Activated T-helper 1 cell treated with anti-CD3 and anti-CD28 coated beads, Interleukin-12 subunit alpha, Interleukin-12 subunit beta, Interleukin-2, Interleukin-4 antibody, amounts not matched to agents 30 ng/mL and 10 ng/mL and 1 ng/mL, durations not matched to agents 14 hours and 24 hours and 36 hours (primary cell): ENCODE measurements around the gene IRF4. TPM values are rescaled to one million over a fixed set of nuclear protein-coding genes. Genes with fewer than 3 reads are reported as not detected.

ENCODE experiments used
- DNase-seq: peaks from one replicate; pipeline ENCODE4 v3.0.0; 2021; ENCODE audit warnings: low spot score
- H3K27ac Mint-ChIP-seq: one replicate; pipeline ENCODE4 v1.8.0; 2021; ENCODE audit warnings: mild to moderate bottlenecking, mixed read lengths
- H3K27me3 Mint-ChIP-seq: one replicate; pipeline ENCODE4 v1.8.0; 2022; ENCODE audit warnings: mild to moderate bottlenecking, moderate library complexity, mixed read lengths; ENCODE audit not compliant: insufficient read depth
- H3K36me3 Mint-ChIP-seq: one replicate; pipeline ENCODE4 v1.8.0; 2021; ENCODE audit warnings: low read depth, mixed read lengths
- H3K4me1 Mint-ChIP-seq: one replicate; pipeline ENCODE4 v1.8.0; 2021; ENCODE audit warnings: low read depth, mixed read lengths
- H3K4me3 Mint-ChIP-seq: one replicate; pipeline ENCODE4 v1.8.0; 2021; ENCODE audit warnings: mild to moderate bottlenecking, moderate library complexity, mixed read lengths
- H3K9me3 Mint-ChIP-seq: one replicate; pipeline ENCODE4 v1.8.0; 2021; ENCODE audit warnings: mixed read lengths
- intact Hi-C: fragments of 100-400 bp; cut with micrococcal nuclease; formaldehyde crosslinking; loops from one replicate; pipeline ENCODE4 v1.15.1; 2024
- total RNA-seq: library from RNA; stranded (reverse); gene quantifications from 2 replicates; pipeline ENCODE4 v1.2.3, GENCODE V29; 2022

The IRF4 gene
- total RNA-seq, 1 donor from 2014 or later: 911 TPM

DNA sequence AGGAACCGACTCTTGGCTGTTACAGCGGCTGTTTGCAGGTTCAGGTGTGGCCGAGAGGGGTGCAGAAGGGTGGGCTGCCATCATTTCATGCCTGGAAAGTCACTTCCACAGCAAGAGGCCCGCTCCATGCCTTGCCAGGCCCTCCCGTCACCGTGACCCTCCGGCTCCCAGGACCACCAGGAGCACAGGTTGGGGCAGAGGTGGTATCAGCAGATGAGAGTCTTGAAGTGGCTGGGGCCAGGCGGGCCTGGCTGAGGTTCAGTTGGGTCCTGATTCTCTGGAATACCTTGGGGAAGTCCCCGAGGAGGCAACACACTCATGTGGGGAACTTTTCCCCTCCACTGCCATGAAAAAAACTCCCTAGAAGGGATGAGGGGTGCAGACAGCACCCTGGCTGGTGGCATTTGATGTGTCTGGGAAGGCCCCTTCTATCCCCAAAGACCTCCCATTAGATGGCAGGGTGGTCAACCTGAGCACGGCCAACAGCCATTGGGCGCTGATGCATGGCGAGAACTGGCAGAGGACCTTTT lies 34.2 kb upstream of the IRF4 start:
- Mint-ChIP-seq H3K9me3 (peaks cover under 1% of the 10 kb centered on the region), H3K36me3 (no peaks in the 10 kb centered on the region), H3K27me3 (no peaks in the 10 kb centered on the region), H3K27ac (no peak overlapping the region), H3K4me3 (no peak overlapping the region), H3K4me1 (peaks cover 4% of the 10 kb centered on the region)
- no peak for DNase-seq
- intact Hi-C loops: no loop called here

DNA sequence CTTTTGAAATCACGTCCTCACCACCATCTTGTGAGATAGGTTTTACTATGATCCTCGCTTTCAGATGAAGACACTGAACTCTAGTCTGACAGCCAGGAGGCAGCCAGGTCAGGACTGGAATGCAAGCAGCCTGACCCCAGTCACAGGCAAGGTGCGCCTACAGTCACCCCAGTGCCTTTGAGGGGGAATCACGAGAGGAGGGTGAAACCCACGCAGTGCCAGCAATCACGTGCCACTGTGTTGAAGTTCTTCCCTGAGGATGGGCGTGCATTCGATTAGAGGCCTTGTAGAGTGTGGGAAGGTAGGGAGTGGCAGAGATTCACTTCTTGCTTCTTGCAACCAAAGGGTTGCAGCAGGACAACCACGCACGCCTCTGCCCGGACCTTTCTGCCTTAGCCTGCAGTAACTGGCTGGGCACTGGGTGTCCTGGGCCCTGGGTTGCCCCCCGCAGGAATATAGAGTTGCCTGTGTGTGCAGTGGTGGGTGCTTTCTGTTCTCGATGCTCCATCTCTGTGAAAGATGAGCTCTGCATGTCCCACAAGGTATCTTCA lies 33.7 kb upstream of the IRF4 start:
- H3K27ac Mint-ChIP-seq: no peak overlapping the region

DNA sequence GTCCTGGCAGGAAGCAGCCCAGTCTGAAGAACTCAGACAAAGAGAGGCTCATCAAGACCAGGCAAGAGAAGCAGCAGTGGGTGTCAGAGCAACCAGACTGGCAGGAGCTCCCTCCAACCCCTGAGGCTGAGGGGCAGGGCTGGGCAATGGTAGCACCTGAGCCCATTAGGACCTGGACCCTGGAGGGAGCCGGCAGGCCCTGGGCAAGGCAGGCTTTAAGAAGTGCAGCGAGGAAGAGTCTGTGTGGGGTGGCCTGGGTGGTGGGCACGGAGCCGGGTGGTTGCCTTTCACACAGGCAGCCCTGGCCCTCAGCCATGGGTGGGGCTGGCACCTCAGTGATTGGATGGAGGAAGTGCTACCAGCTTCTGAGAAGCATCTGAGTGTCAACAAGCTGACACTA lies 33.1 kb upstream of the IRF4 start:
- no peak overlapping the region for H3K4me3 Mint-ChIP-seq
- H3K9me3 Mint-ChIP-seq: peaks cover 6% of the 10 kb centered on the region
- H3K4me1 Mint-ChIP-seq: peaks cover 4% of the 10 kb centered on the region
- no peak for DNase-seq
- H3K27ac Mint-ChIP-seq: peak overlapping the region; percentile 11
- intact Hi-C loops: no loop called here
- H3K36me3 Mint-ChIP-seq: no peaks in the 10 kb centered on the region
- H3K27me3 Mint-ChIP-seq: no peaks in the 10 kb centered on the region

More for the DNA sequence above, 33.7 kb upstream of the IRF4 start:
- H3K4me1 Mint-ChIP-seq: peaks cover 4% of the 10 kb centered on the region
- H3K27me3 Mint-ChIP-seq: no peaks in the 10 kb centered on the region
- intact Hi-C loops: no loop called here
- no peaks in the 10 kb centered on the region for H3K36me3 Mint-ChIP-seq
- no peak for DNase-seq
- no peak overlapping the region for H3K4me3 Mint-ChIP-seq
- H3K9me3 Mint-ChIP-seq: peaks cover 6% of the 10 kb centered on the region

DNA sequence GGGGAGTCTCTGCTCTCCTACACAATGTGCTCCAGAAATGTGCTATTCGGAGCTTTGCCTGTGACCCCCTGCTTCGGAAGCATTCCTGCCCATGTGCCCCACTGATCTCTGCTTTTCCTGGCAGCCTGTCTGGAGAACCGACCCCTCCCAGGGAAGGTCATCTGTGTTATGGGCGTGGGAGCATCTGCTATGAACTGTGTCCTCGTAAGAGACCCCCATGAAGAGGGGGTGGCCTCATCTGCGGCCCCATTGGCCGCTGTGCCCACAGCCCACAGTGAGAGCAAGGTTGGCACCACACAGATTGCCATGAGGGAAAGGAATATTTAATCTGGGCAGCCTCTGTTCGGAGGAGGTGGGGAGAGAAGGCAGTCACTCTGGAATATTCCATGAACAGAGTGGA lies 32.7 kb upstream of the IRF4 start:
- intact Hi-C loops: no loop called here

DNA sequence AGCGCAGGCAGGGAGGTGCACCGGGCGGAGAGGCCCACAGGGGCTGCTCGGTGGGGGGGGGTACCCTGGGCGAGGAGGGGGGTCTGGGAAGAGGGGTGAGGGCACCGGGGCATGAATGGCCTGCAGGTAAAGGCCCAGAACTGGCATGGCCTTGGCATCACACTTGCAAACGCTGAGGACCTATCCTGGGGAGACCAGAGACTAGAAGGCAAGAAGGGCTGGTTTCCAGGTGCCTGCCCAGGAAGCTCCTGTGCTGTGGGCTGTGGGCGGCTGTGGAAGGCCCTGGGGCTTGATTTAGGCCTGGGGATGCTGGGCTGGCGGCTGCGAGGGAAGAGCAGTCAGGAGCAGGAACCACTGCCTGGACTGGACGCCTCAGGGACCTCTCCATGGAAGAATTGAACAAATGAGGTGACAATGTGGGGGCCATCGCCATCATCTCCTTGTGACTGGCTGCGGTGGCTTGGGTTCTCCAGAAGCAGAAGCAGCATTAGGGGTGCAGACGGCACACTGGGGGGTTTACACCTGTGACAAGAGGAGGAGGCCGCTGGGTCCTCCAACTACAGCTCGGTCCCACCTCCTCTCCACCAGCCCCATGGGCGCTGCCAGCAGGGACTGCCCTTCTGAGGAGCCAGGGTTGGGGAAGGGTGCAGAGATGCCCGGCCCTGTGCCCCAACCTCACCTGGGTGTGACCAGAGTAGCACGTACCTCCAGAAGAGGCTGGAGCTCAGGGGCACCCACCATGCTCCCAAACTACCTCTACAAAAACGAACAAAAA lies 32.1 kb upstream of the IRF4 start:
- Mint-ChIP-seq H3K27me3 (peaks cover 3% of the 10 kb centered on the region), H3K9me3 (peaks cover 6% of the 10 kb centered on the region)
- intact Hi-C loops: no loop called here

More for the DNA sequence above, 32.7 kb upstream of the IRF4 start:
- no peaks in the 10 kb centered on the region for H3K27me3 Mint-ChIP-seq
- peaks cover 6% of the 10 kb centered on the region for H3K9me3 Mint-ChIP-seq
- peak overlapping the region; percentile 26 for H3K27ac Mint-ChIP-seq
- peaks cover 4% of the 10 kb centered on the region for H3K4me1 Mint-ChIP-seq
- no peak for DNase-seq
- H3K36me3 Mint-ChIP-seq: no peaks in the 10 kb centered on the region
- no peak overlapping the region for H3K4me3 Mint-ChIP-seq

DNA sequence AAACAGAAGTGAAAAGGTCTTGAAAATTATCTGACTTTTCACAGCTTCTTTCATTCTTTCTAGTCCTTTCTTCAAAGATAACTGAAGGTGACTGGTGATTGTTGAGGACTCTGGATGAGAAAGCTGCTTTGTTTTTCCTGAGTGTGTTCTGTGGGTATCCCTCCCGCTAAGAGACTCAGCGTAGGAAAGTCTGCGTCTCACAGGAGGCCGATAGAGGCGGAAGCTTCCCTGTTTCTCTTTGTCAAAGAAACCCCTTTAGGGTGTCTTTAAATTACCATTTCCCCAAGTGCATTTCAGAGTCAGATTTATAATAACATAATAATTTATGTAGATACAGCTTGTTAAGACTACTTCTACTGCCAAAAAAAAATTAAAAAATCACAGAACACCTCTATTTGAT lies 31.2 kb upstream of the IRF4 start:
- Mint-ChIP-seq H3K4me3 (no peak overlapping the region), H3K4me1 (peaks cover 4% of the 10 kb centered on the region), H3K36me3 (peaks cover 2% of the 10 kb centered on the region), H3K27me3 (peaks cover 3% of the 10 kb centered on the region), H3K27ac (no peak overlapping the region), H3K9me3 (peaks cover 6% of the 10 kb centered on the region)
- no peak for DNase-seq
- intact Hi-C loops: no loop called here

More for the DNA sequence above, 32.1 kb upstream of the IRF4 start:
- Mint-ChIP-seq H3K27ac (no peak overlapping the region), H3K4me1 (peaks cover 4% of the 10 kb centered on the region), H3K36me3 (peaks cover 2% of the 10 kb centered on the region), H3K4me3 (no peak overlapping the region)
- no peak for DNase-seq

DNA sequence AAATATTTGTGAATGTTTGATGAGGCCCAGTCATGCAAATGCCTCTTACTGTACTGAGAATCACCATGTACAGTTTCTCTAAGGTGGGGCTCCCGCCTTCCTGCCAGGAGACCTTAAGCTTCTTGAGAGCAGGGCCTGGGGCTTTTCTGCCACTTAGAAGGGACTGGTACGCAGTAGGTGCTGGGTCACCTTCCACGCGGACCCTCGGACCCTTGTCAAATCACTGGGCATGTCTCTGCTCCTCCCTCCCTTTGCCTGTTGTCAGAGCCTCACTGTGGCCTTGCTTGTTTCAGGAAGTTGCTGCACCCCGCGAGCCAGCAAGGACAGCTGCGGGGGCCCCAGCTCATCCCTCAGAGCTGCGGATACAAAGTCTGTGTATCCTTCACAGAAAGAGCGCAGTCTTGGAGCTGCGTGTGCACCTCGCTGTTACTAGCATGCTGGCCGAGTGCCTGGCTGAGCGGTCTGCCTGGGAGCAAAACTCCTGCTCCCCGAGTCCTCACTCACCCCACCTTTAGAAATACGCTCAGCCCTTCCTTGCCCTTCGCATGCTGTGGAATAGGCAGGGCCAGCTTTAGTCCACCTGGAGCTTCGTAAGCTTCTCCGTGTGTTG lies 30.7 kb upstream of the IRF4 start:
- no peak overlapping the region for H3K4me3 Mint-ChIP-seq
- no peak overlapping the region for H3K27ac Mint-ChIP-seq
- H3K27me3 Mint-ChIP-seq: peaks cover 7% of the 10 kb centered on the region

DNA sequence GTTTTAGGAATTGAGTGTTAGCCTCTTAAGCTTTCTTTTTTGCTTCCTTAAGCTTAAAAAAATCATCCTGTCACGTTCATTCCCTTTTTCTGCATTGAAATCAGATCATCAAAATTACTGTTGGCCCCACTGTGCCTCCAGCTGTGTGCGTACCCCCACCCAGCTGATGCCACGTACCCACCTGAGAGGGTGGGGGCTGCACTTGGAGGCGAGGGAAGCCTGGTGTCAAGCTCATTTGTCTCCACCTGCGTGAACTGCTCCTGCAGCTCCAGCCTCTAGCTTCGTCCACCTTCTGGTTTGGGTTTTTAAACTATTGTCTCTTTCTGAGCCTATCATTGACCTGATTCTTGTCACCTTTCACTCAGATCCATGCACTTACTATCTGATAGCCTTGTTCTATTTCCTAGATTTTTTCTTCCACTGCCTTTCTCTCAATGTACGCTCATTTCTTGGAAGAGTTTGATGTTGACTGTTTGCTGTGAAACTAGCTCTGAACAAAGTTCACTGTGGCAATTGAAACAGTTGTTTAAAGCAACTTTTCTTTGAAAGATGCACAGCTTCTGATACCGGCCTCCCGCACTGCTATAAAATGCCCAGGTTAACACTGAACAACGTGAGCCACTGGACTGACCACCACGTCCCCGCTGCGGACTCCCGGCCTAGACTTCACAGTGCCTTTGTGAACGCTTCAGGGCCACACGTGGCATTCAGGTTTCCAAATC lies 30.0 kb upstream of the IRF4 start:
- no peak overlapping the region for H3K27ac Mint-ChIP-seq
- peaks cover 11% of the 10 kb centered on the region for H3K27me3 Mint-ChIP-seq
- H3K4me3 Mint-ChIP-seq: no peak overlapping the region
- intact Hi-C loops: no loop called here
- H3K9me3 Mint-ChIP-seq: peaks cover 6% of the 10 kb centered on the region
- peaks cover 2% of the 10 kb centered on the region for H3K36me3 Mint-ChIP-seq
- H3K4me1 Mint-ChIP-seq: peaks cover 4% of the 10 kb centered on the region
- DNase-seq: no peak

More for the DNA sequence above, 30.7 kb upstream of the IRF4 start:
- H3K9me3 Mint-ChIP-seq: peaks cover 6% of the 10 kb centered on the region
- H3K4me1 Mint-ChIP-seq: peaks cover 4% of the 10 kb centered on the region
- no peak for DNase-seq
- H3K36me3 Mint-ChIP-seq: peaks cover 2% of the 10 kb centered on the region
- intact Hi-C loops: no loop called here

DNA sequence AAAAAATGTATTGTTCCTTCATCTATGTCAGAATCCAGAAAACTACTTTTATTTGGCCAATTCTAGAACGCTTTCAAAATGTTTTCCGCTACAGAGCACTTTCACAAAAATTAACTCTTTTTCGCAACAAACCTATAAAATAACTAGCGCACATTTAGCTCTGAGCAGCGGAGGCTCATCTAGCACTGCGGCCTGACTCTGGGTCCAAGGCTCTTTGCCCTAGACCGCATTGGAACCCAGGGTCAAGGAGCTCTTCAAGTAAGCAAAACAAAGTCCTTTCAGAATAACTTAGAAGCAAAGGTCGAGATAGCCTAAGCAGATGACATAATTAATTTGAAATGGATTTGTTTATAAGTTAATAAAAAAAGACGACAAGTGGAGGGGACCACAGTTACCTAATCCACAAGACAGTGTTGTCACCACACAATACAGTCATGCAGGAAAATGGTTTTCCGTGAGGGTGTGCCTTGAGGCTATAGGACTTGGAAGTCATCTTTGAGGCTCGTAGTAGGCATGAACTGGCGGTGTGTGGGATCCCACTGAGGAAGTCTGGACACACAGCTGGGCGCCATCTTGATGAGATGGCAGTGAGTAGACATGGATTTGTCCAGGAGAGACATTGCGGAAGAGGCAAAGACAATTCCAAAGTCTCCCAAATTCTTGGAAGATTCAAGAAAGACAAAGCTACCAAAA lies 29.2 kb upstream of the IRF4 start:
- intact Hi-C loops: no loop called here
- no peak overlapping the region for H3K27ac Mint-ChIP-seq
- DNase-seq: no peak
- H3K4me1 Mint-ChIP-seq: no peaks in the 10 kb centered on the region
- peaks cover 2% of the 10 kb centered on the region for H3K36me3 Mint-ChIP-seq
- H3K9me3 Mint-ChIP-seq: peaks cover 6% of the 10 kb centered on the region
- peaks cover 11% of the 10 kb centered on the region for H3K27me3 Mint-ChIP-seq
- no peak overlapping the region for H3K4me3 Mint-ChIP-seq

DNA sequence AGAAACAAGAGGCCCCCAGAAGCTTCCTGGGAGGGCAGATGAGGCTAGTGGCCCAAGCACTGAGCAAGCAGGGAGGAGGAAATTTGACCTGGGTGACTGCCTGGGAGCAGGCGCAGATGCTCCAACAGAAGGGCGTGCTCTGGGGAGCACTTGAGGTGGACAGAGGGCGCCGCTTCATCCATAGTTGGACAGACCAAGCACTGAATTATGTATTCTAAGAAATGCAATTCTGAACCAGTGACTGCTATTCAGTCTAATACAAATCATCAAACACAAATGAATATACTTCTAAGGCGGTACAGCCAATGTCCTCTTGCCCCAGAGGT lies 28.7 kb upstream of the IRF4 start:
- H3K4me3 Mint-ChIP-seq: no peak overlapping the region
- intact Hi-C loops: no loop called here

DNA sequence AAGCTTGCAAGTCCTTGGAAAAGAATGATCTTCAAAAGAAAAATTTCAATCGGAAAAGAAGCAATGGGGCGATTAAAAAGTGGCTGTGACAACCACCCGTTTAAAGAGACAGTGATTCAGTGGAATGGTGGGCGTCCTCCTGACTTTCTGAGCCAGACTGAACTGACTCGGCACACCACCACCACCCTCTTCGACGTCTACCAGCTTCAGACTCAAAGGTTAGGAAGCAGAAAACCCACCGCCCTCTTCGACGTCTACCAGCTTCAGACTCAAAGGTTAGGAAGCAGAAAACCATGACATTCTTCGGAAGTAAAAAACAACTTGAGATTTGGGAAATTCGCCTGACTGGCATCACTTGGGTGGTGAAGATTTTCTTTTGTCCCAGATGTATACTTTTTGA lies 28.3 kb upstream of the IRF4 start:
- H3K27ac Mint-ChIP-seq: no peak overlapping the region
- H3K4me3 Mint-ChIP-seq: no peak overlapping the region
- intact Hi-C loops: no loop called here
- H3K9me3 Mint-ChIP-seq: peaks cover 6% of the 10 kb centered on the region
- no peaks in the 10 kb centered on the region for H3K4me1 Mint-ChIP-seq
- H3K36me3 Mint-ChIP-seq: peaks cover 2% of the 10 kb centered on the region
- peaks cover 11% of the 10 kb centered on the region for H3K27me3 Mint-ChIP-seq
- no peak for DNase-seq

More for the DNA sequence above, 28.7 kb upstream of the IRF4 start:
- Mint-ChIP-seq H3K4me1 (no peaks in the 10 kb centered on the region), H3K36me3 (peaks cover 2% of the 10 kb centered on the region), H3K27me3 (peaks cover 11% of the 10 kb centered on the region), H3K27ac (no peak overlapping the region), H3K9me3 (peaks cover 6% of the 10 kb centered on the region)
- no peak for DNase-seq

DNA sequence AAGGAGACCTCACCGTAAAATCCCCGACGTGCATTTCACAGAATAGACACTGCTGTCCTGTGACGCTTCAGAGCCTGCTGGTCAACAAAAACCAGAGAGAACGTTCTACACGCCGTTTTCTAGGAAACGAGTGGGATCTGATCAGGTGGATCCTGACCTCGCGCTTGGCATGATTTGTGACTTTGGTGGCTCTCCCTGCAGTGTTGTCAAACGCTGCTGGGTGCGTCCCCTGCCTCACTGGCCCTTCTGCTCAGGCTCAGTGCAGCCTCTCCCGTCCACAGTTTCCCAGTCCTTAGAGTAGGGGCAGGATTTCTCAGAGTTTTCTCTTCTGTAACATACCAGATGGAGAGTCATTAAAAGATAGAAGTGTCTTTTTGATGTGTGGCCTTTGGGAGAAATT lies 27.6 kb upstream of the IRF4 start:
- intact Hi-C loops: no loop called here
- H3K27ac Mint-ChIP-seq: no peak overlapping the region
- H3K4me1 Mint-ChIP-seq: no peaks in the 10 kb centered on the region
- H3K9me3 Mint-ChIP-seq: peaks cover 6% of the 10 kb centered on the region
- H3K4me3 Mint-ChIP-seq: no peak overlapping the region
- peaks cover 11% of the 10 kb centered on the region for H3K27me3 Mint-ChIP-seq
- peaks cover 2% of the 10 kb centered on the region for H3K36me3 Mint-ChIP-seq
- DNase-seq: no peak
